SK-N-SH (cell line): ENCODE measurements around the gene LRMDA. TPM values are rescaled to one million over a fixed set of nuclear protein-coding genes. Genes with fewer than 3 reads are reported as not detected.

Source experiments
- CTCF ChIA-PET: fragments of 300-600, 350-600 bp; formaldehyde crosslinking; extraction: SDS; loops from one replicate; lab custom pipeline; 2021; lab: Yijun Ruan, JAX
- POLR2A ChIA-PET: fragments of 350-600 bp; sonication (Branson Sonifier 250); formaldehyde crosslinking; extraction: SDS; loops from one replicate; lab custom pipeline; 2020; ENCODE audit warnings: antibody characterized with exemption, inconsistent platforms; lab: Yijun Ruan, JAX
- DNase-seq: peaks from one replicate; pipeline ENCODE4 v3.0.0; 2012
- H2AFZ ChIP-seq: fragments of 200-600 bp; sonication (generic); 2 replicates; pipeline ENCODE4 v1.8.1; 2016; ENCODE audit warnings: antibody characterized with exemption, mild to moderate bottlenecking, low read depth
- H3F3A ChIP-seq: fragments of 200-600 bp; sonication (generic); replicated peaks from 2 replicates; pipeline ENCODE3; 2016; ENCODE audit warnings: antibody characterized with exemption, mild to moderate bottlenecking; ENCODE audit not compliant: insufficient read depth
- H3K27ac ChIP-seq, 2 experiments: fragments of 200-500 bp in 1 of 2; fragments of 200-600 bp in 1 of 2; sonication (Bioruptor generic) in 1 of 2; sonication (generic), shearing (Covaris generic) in 1 of 2; 2 replicates each; pipeline versions ENCODE4 v1.5.1 to v1.6.1; 2014 to 2016; ENCODE audit warnings: low read depth in 2 of 2, inconsistent platforms in 1 of 2, low read length in 1 of 2, mild to moderate bottlenecking in 1 of 2, mixed read lengths in 1 of 2
- H3K27me3 ChIP-seq: fragments of 200-600 bp; sonication (generic), shearing (Covaris generic); 2 replicates; pipeline ENCODE4 v1.6.1; 2016; ENCODE audit warnings: mixed run types; ENCODE audit not compliant: insufficient read depth
- H3K36me3 ChIP-seq, 2 experiments: fragments of 200-500 bp in 1 of 2; fragments of 200-600 bp in 1 of 2; sonication (Bioruptor generic) in 1 of 2; sonication (generic) in 1 of 2; replicated peaks in 1 of 2; 2 replicates each; pipeline versions ENCODE3 to v1.5.1; 2014 to 2016; ENCODE audit warnings: low read length in 1 of 2, mild to moderate bottlenecking in 1 of 2; ENCODE audit not compliant: insufficient read depth in 2 of 2, control insufficient read depth in 1 of 2
- H3K4me1 ChIP-seq, 2 experiments: fragments of 200-500 bp in 1 of 2; fragments of 200-600 bp in 1 of 2; sonication (Bioruptor generic) in 1 of 2; sonication (generic), shearing (Covaris generic) in 1 of 2; 2 replicates each; pipeline versions ENCODE4 v1.5.1 to v1.6.1; 2014 to 2016; ENCODE audit warnings: low read depth in 1 of 2, low read length in 1 of 2, mixed run types in 1 of 2; ENCODE audit not compliant: insufficient read depth in 2 of 2, control insufficient read depth in 1 of 2
- H3K4me2 ChIP-seq: fragments of 200-600 bp; sonication (generic), shearing (Covaris generic); 2 replicates; pipeline ENCODE4 v1.6.1; 2017; ENCODE audit warnings: mixed run types
- H3K4me3 ChIP-seq, 2 experiments: fragments of 200-500 bp in 1 of 2; fragments of 200-600 bp in 1 of 2; sonication (Bioruptor generic) in 1 of 2; sonication (generic), shearing (Covaris generic) in 1 of 2; 2 replicates each; pipeline versions ENCODE4 v1.5.1 to v1.8.1; 2014 to 2016; ENCODE audit warnings: low read depth in 2 of 2, inconsistent platforms in 1 of 2, low read length in 1 of 2, mild to moderate bottlenecking in 1 of 2, mixed read lengths in 1 of 2, moderate library complexity in 1 of 2
- H3K79me2 ChIP-seq: fragments of 200-600 bp; sonication (generic); 2 replicates; pipeline ENCODE4 v1.8.1; 2017; ENCODE audit warnings: mild to moderate bottlenecking; ENCODE audit not compliant: insufficient read depth
- H3K9ac ChIP-seq: fragments of 200-600 bp; sonication (generic); 2 replicates; pipeline ENCODE4 v1.6.1; 2017; ENCODE audit warnings: mixed run types
- H3K9me2 ChIP-seq: fragments of 200-600 bp; sonication (generic); 2 replicates; pipeline ENCODE4 v1.6.1; 2017; ENCODE audit warnings: mixed run types
- H3K9me3 ChIP-seq: fragments of 200-600 bp; sonication (generic); 2 replicates; pipeline ENCODE4 v1.6.1; 2017; ENCODE audit warnings: mixed run types, mild to moderate bottlenecking, moderate library complexity
- H4K20me1 ChIP-seq: fragments of 200-600 bp; sonication (generic); 2 replicates; pipeline ENCODE4 v1.6.1; 2017; ENCODE audit warnings: mild to moderate bottlenecking, mixed run types; ENCODE audit not compliant: insufficient read depth
- EP300 ChIP-seq, 2 experiments: IDR thresholded peaks; 2 replicates each; pipeline versions ENCODE4 v1.4.0 to v1.6.1; 2012; ENCODE audit warnings: borderline replicate concordance in 1 of 2, low read depth in 1 of 2, low read length in 1 of 2
- FOXJ3 ChIP-seq: sonication (generic); formaldehyde crosslinking; IDR thresholded peaks from 2 replicates; pipeline ENCODE4 v1.5.1; 2020; ENCODE audit warnings: mild to moderate bottlenecking, missing genetic modification reagents
- FOXM1 ChIP-seq: IDR thresholded peaks from 2 replicates; pipeline ENCODE4 v1.4.0; 2012; ENCODE audit warnings: low read depth, mild to moderate bottlenecking
- GABPA ChIP-seq: IDR thresholded peaks from 2 replicates; pipeline ENCODE4 v1.4.0; 2012; ENCODE audit warnings: low read depth, mild to moderate bottlenecking
- GATA2 ChIP-seq: sonication (generic); formaldehyde crosslinking; IDR thresholded peaks from 2 replicates; pipeline ENCODE4 v1.5.0; 2020; ENCODE audit warnings: mild to moderate bottlenecking, missing genetic modification reagents
- IRF3 ChIP-seq: fragments of 150-350 bp; IDR thresholded peaks from 2 replicates; pipeline ENCODE4 v1.6.1; 2016; ENCODE audit warnings: mild to moderate bottlenecking, low read depth, low read length
- JUND ChIP-seq: IDR thresholded peaks from 2 replicates; pipeline ENCODE4 v1.4.0; 2012
- MXI1 ChIP-seq: IDR thresholded peaks from 2 replicates; pipeline ENCODE4 v1.6.1; 2012; ENCODE audit warnings: mild to moderate bottlenecking, low read depth, low read length, improper control_type of control experiment
- NFIC ChIP-seq: IDR thresholded peaks from 2 replicates; pipeline ENCODE4 v1.4.0; 2012; ENCODE audit warnings: borderline replicate concordance
- NRF1 ChIP-seq: IDR thresholded peaks from 2 replicates; pipeline ENCODE4 v1.6.1; 2012; ENCODE audit warnings: low read depth, mild to moderate bottlenecking, low read length
- POLR2AphosphoS5 ChIP-seq: IDR thresholded peaks from 2 replicates; pipeline ENCODE4 v1.6.1; 2012; ENCODE audit warnings: low read depth, low read length
- RCOR1 ChIP-seq: fragments of 150-350 bp; IDR thresholded peaks from 2 replicates; pipeline ENCODE4 v1.6.1; 2017; ENCODE audit warnings: antibody characterized with exemption, low read length
- RFX5 ChIP-seq: IDR thresholded peaks from 2 replicates; pipeline ENCODE4 v1.6.1; 2012; ENCODE audit warnings: mild to moderate bottlenecking, improper control_type of control experiment, low read length
- SMC3 ChIP-seq: IDR thresholded peaks from 2 replicates; pipeline ENCODE4 v1.6.1; 2012; ENCODE audit warnings: low read depth, low read length, improper control_type of control experiment
- TCF12 ChIP-seq: IDR thresholded peaks from 2 replicates; pipeline ENCODE4 v1.4.0; 2012
- TEAD4 ChIP-seq: IDR thresholded peaks from 2 replicates; pipeline ENCODE4 v1.4.0; 2012; ENCODE audit warnings: mild to moderate bottlenecking, borderline replicate concordance; ENCODE audit not compliant: insufficient read depth
- USF1 ChIP-seq: IDR thresholded peaks from 2 replicates; pipeline ENCODE4 v1.4.0; 2012; ENCODE audit warnings: low read depth, borderline replicate concordance
- YY1 ChIP-seq: IDR thresholded peaks from 2 replicates; pipeline ENCODE4 v1.4.0; 2012; ENCODE audit warnings: low read depth, mild to moderate bottlenecking
- WGBS: methylation state at CpG from one replicate; pipeline ENCODE4 v1.1.6; 2017; ENCODE audit warnings: low lambda C conversion rate; 5-methylcytosine and 5-hydroxymethylcytosine counted together
- polyA plus RNA-seq, 3 experiments: library from polyadenylated mRNA; depleted of rRNA; stranded (reverse); fragments of >200 nt; gene quantifications; 2 replicates each; pipeline ENCODE4 v1.2.3, GENCODE V29; 2012
- TF ChIP-seq, protein P1 (sequence below): IDR thresholded peaks from 2 replicates; pipeline ENCODE4 v1.4.0; 2012; ENCODE audit warnings: low read depth, borderline replicate concordance

LRMDA gene
- polyA plus RNA-seq, 1 of the 3 experiments (the other 2 are of a cell fraction) = 0.95 TPM

DNA sequence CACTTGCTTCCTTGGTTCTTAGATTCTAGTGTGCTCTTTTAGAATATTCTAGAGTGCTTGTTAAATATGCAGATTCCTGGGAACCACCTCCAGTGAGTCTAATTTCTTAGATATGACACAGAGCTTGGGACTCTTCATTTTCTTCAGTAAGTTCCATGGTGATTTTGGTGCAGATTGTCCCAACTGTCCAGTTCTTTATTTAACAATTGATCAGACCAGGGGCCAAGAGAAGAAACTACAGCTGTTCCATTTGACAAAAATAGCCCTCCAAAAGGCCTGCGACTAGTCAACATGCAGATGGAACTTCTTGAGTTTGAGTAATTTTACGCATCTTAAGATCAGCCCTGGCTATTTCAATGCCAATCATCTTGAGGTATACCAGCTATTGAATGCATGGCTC is 760.7 kb downstream of the LRMDA start:
- Histone ChIP-seq H3K27ac (no peak overlapping the region), H3K36me3 (no peaks in the 10 kb centered on the region), H3K9me2 (no peaks in the 10 kb centered on the region), H3K9ac (no peak overlapping the region), H3K9me3 (no peaks in the 10 kb centered on the region), H3K27me3 (no peaks in the 10 kb centered on the region), H3K4me3 (no peak overlapping the region), H2AFZ (no peak overlapping the region), H3K4me1 (no peaks in the 10 kb centered on the region), H3K79me2 (no peaks in the 10 kb centered on the region), H3K4me2 (no peak overlapping the region), H3F3A (no peaks in the 10 kb centered on the region), H4K20me1 (no peaks in the 10 kb centered on the region)
- DNase-seq = no peak
- 81% methylated on average over 2 of the region's 2 CpGs for WGBS
- TF ChIP-seq YY1 = no peak
- ChIA-PET CTCF (no interaction called here), POLR2A (no interaction called here)

DNA sequence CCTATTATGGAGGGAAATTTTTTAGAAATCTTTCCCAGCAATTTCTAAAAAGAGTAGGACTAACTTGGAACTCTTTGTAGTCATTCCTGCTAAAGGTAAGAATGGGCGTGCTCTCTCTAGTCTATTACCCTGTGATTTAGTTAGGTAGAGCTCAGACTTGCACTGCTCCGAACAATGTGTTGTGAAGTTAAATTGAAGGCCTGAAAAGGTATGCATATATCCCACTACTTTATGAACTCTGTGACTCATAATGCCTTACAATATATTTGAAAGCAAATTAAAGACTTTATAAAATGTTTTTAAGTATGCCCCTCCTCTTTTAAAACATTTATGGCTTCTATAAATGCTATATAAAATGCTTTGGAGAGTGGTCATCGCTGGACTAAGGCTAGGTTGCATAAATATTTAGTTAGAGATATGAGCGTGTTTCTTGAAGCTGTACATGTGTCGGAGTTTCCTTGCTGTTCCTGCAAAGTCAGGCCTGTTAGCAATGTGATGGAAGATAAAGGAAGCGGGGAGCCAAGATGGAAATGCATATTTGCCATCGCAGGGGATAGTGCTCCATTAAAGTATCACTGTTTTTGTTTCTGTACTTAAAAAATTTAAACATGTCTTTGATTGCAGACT is 761.4 kb downstream of the LRMDA start:
- H3K27ac ChIP-seq = no peak overlapping the region
- TF ChIP-seq NRF1 (no peak), IRF3 (no peak), FOXM1 (no peak), EP300 (IDR thresholded peaks at IDR 0.05; ENCODE audit: borderline replicate concordance in 1 of 2, low read depth in 1 of 2, low read length in 1 of 2) (no peak), NFIC (no peak), SMC3 (no peak)
- H4K20me1 ChIP-seq = no peaks in the 10 kb centered on the region
- H2AFZ ChIP-seq = no peak overlapping the region
- H3K36me3 ChIP-seq = no peaks in the 10 kb centered on the region
- H3K79me2 ChIP-seq = no peaks in the 10 kb centered on the region
- DNase-seq = no peak
- ChIA-PET POLR2A (no interaction called here), CTCF (interaction anchor here (0.8 kb wide), 1 partner anchor 64 kb away, joined by 3 read pairs; no protein-coding TSS in a partner anchor)
- H3F3A ChIP-seq = no peaks in the 10 kb centered on the region
- WGBS = 84% methylated on average over 7 of the region's 7 CpGs
- H3K9ac ChIP-seq = no peak overlapping the region
- no peaks in the 10 kb centered on the region for H3K27me3 ChIP-seq
- H3K4me3 ChIP-seq = no peak overlapping the region
- H3K9me2 ChIP-seq = no peaks in the 10 kb centered on the region
- H3K4me2 ChIP-seq = no peak overlapping the region
- no peaks in the 10 kb centered on the region for H3K4me1 ChIP-seq
- H3K9me3 ChIP-seq = no peaks in the 10 kb centered on the region

GRCh38 chr10:76195654-76196390 is 764.4 kb downstream of the LRMDA start:
- 75% methylated on average over 3 of the region's 3 CpGs for WGBS
- CTCF ChIA-PET = interaction anchor here (1.2 kb wide), 1 partner anchor 11 kb away, joined by 3 read pairs; no protein-coding TSS in a partner anchor
- TF ChIP-seq, protein P1, sequence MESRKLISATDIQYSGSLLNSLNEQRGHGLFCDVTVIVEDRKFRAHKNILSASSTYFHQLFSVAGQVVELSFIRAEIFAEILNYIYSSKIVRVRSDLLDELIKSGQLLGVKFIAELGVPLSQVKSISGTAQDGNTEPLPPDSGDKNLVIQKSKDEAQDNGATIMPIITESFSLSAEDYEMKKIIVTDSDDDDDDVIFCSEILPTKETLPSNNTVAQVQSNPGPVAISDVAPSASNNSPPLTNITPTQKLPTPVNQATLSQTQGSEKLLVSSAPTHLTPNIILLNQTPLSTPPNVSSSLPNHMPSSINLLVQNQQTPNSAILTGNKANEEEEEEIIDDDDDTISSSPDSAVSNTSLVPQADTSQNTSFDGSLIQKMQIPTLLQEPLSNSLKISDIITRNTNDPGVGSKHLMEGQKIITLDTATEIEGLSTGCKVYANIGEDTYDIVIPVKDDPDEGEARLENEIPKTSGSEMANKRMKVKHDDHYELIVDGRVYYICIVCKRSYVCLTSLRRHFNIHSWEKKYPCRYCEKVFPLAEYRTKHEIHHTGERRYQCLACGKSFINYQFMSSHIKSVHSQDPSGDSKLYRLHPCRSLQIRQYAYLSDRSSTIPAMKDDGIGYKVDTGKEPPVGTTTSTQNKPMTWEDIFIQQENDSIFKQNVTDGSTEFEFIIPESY = no peak
- TF ChIP-seq FOXM1 = no peak
- no peak for TF ChIP-seq TEAD4
- no peak for TF ChIP-seq MXI1
- no peak for TF ChIP-seq EP300 (IDR thresholded peaks at IDR 0.05; ENCODE audit: borderline replicate concordance in 1 of 2, low read depth in 1 of 2, low read length in 1 of 2)
- no peak for TF ChIP-seq FOXJ3 (CRISPR knock-in tag)
- TF ChIP-seq POLR2AphosphoS5 = no peak
- TF ChIP-seq RCOR1 = no peak
- TF ChIP-seq USF1 = no peak
- no peak for TF ChIP-seq GABPA
- no peak for TF ChIP-seq GATA2
- no peak for TF ChIP-seq JUND
- no peak for TF ChIP-seq TCF12
- TF ChIP-seq RFX5 = no peak

More at GRCh38 chr10:76195654-76196390, 764.4 kb downstream of the LRMDA start:
- H3F3A ChIP-seq = no peaks in the 10 kb centered on the region
- DNase-seq = no peak
- H3K79me2 ChIP-seq = no peaks in the 10 kb centered on the region
- H3K4me1 ChIP-seq = no peaks in the 10 kb centered on the region
- H3K9me3 ChIP-seq = no peaks in the 10 kb centered on the region
- H3K36me3 ChIP-seq = no peaks in the 10 kb centered on the region
- H2AFZ ChIP-seq = no peak overlapping the region
- H3K27ac ChIP-seq = no peak overlapping the region
- H4K20me1 ChIP-seq = no peaks in the 10 kb centered on the region
- H3K9ac ChIP-seq = no peak overlapping the region
- POLR2A ChIA-PET = no interaction called here
- H3K4me3 ChIP-seq = no peak overlapping the region
- H3K9me2 ChIP-seq = no peaks in the 10 kb centered on the region
- H3K4me2 ChIP-seq = no peak overlapping the region
- H3K27me3 ChIP-seq = no peaks in the 10 kb centered on the region
